ENCODE results near the gene TP53BP2. TPM values are rescaled to one million over a fixed set of nuclear protein-coding genes. Genes with fewer than 3 reads are reported as not detected.

Gene TP53BP2
- total and polyA plus RNA-seq, 2 donors (not counting 3 experiments of a cell fraction or from before 2014, with no cell fraction given) = 21.9 to 51.9 TPM

DNA sequence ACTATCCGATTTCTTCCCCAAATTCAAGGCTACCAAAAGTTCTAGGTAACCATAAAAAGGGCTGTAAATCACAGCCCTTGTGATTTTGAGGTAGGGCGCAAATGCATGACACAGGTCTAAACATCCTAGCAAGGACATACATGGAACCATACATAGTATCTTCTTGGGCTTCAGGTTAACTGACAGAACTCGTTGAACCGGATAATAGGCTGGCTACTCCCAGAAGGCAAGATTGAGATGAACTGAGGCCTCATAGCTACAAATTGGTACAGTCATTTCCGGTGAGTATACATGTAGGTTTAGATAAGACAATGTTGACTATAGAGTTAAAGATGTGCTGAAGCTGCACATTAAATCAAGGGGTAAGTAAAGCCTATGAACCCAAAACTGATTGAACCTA lies 27.3 kb upstream of the TP53BP2 start:
- Histone ChIP-seq H3K4me3 (replicated peaks in 1 of 3; ENCODE audit: insufficient read depth in 1 of 3, low read depth in 1 of 3, low read length in 3 of 3) (no peak overlapping the region), H3K9me3 (replicated peaks; ENCODE audit: control insufficient read depth, insufficient read depth, low read length) (no peaks in the 10 kb centered on the region), H3K4me2 (ENCODE audit: insufficient read depth, low read length) (no peak overlapping the region), H3K36me3 (ENCODE audit: control insufficient read depth in 2 of 2, extremely low read depth in 1 of 2, insufficient read depth in 2 of 2, low read length in 2 of 2) (no peaks in the 10 kb centered on the region), H4K20me1 (replicated peaks; ENCODE audit: control insufficient read depth, extremely low read depth, insufficient read depth, low read length) (no peaks in the 10 kb centered on the region), H3K9me1 (replicated peaks; ENCODE audit: control insufficient read depth, extremely low read depth, insufficient read depth, low read length) (no peaks in the 10 kb centered on the region), H2AFZ (ENCODE audit: low read depth, low read length) (no peak overlapping the region), H3K27me3 (ENCODE audit: control insufficient read depth in 2 of 2, insufficient read depth in 2 of 2, low read length in 2 of 2) (peaks cover 7 to 8% of the 10 kb centered on the region in 2 experiments), H3K4me1 (ENCODE audit: control insufficient read depth, extremely low read depth, insufficient read depth, low read length) (no peaks in the 10 kb centered on the region), H3K9ac (replicated peaks; ENCODE audit: extremely low read depth, insufficient read depth, low read length) (no peak overlapping the region), H3K79me2 (ENCODE audit: control insufficient read depth, insufficient read depth, low read length) (no peaks in the 10 kb centered on the region), H3K27ac (ENCODE audit: insufficient read depth, low read depth, low read length) (no peak overlapping the region)
- DNase-seq (ENCODE audit: low read depth, low spot score) (no peak), FAIRE-seq (no peak)
- BruUV-seq (replicated peaks) = no TSS peak
- dilution Hi-C loops (cut with MboI; ENCODE audit: extremely low pct_ligation_motif_present, low sequenced_read_pairs) = no loop called here
- ChIA-PET CTCF (no interaction called here), POLR2A (interaction anchor here (0.7 kb wide), 1 partner anchor 13 kb away, joined by 4 read pairs; no protein-coding TSS in a partner anchor)
- intact Hi-C loops (cut with micrococcal nuclease) = no loop called here
- no peak for TF ChIP-seq GATA2 (IDR thresholded peaks at IDR 0.05; ENCODE audit: insufficient read depth, insufficient read length, low read depth, low read length)
- TF ChIP-seq POLR2A (IDR thresholded peaks at IDR 0.05; ENCODE audit: low read depth, low read length) = no peak
- no peak for TF ChIP-seq POLR2AphosphoS5 (IDR thresholded peaks at IDR 0.05; ENCODE audit: insufficient read depth, low read depth, low read length)
- TF ChIP-seq MYC (IDR thresholded peaks at IDR 0.05; ENCODE audit: low read depth, low read length) = no peak
- TF ChIP-seq EZH2 (IDR thresholded peaks at IDR 0.05; ENCODE audit: borderline replicate concordance, low read depth, low read length, severe bottlenecking) = no peak
- TF ChIP-seq, protein P1, sequence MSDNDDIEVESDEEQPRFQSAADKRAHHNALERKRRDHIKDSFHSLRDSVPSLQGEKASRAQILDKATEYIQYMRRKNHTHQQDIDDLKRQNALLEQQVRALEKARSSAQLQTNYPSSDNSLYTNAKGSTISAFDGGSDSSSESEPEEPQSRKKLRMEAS (IDR thresholded peaks at IDR 0.05; ENCODE audit: insufficient read depth, insufficient read length) = no peak
- TF ChIP-seq JUN (IDR thresholded peaks at IDR 0.05; ENCODE audit: borderline replicate concordance, insufficient read depth, insufficient read length, low read depth) = no peak
- TF ChIP-seq FOS (IDR thresholded peaks at IDR 0.05; ENCODE audit: borderline replicate concordance, insufficient read depth, low read length) = no peak
- TF ChIP-seq, protein P2, sequence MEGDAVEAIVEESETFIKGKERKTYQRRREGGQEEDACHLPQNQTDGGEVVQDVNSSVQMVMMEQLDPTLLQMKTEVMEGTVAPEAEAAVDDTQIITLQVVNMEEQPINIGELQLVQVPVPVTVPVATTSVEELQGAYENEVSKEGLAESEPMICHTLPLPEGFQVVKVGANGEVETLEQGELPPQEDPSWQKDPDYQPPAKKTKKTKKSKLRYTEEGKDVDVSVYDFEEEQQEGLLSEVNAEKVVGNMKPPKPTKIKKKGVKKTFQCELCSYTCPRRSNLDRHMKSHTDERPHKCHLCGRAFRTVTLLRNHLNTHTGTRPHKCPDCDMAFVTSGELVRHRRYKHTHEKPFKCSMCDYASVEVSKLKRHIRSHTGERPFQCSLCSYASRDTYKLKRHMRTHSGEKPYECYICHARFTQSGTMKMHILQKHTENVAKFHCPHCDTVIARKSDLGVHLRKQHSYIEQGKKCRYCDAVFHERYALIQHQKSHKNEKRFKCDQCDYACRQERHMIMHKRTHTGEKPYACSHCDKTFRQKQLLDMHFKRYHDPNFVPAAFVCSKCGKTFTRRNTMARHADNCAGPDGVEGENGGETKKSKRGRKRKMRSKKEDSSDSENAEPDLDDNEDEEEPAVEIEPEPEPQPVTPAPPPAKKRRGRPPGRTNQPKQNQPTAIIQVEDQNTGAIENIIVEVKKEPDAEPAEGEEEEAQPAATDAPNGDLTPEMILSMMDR (IDR thresholded peaks at IDR 0.05; ENCODE audit: extremely low read depth in 1 of 2, insufficient read depth in 1 of 2, low read depth in 1 of 2, low read length in 2 of 2) = no peak
